Transverse colon (tissue), 4 donors: ENCODE results near the gene CACNA1A. TPM values are rescaled to one million over a fixed set of nuclear protein-coding genes. Genes with fewer than 3 reads are reported as not detected.

Experiments used
- DNase-seq: peaks from one replicate; pipeline ENCODE4 v3.0.0-alpha.2; 2019
- H3K27ac ChIP-seq, 4 donors: fragments of 200-600 bp; sonication (generic); 2 replicates each; pipeline ENCODE4 v1.5.1; 2016 to 2018; ENCODE audit warnings: inconsistent platforms in 4 of 4
- H3K27me3 ChIP-seq: fragments of 200-600 bp; sonication (generic); 2 replicates; pipeline ENCODE4 v1.5.1; 2017; ENCODE audit warnings: inconsistent platforms
- H3K36me3 ChIP-seq, 4 donors: fragments of 200-600 bp; sonication (generic); 2 replicates each; pipeline ENCODE4 v1.5.1; 2017 to 2019; ENCODE audit warnings: inconsistent platforms in 4 of 4
- H3K4me1 ChIP-seq, 4 donors: fragments of 200-600 bp; sonication (generic); 2 replicates each; pipeline ENCODE4 v1.5.1; 2017 to 2020; ENCODE audit warnings: inconsistent platforms in 4 of 4
- H3K4me3 ChIP-seq, 4 donors: fragments of 200-600 bp; sonication (generic); 1 replicate in 1 of 4; 2 replicates in 3 of 4; pipeline versions ENCODE4 v1.5.1 to v1.6.1; 2017 to 2019; ENCODE audit warnings: inconsistent platforms in 4 of 4
- H3K9me3 ChIP-seq, 2 donors: fragments of 200-600 bp; sonication (generic); 2 replicates each; pipeline ENCODE4 v1.5.1; 2017 to 2019; ENCODE audit warnings: inconsistent platforms in 2 of 2
- EP300 ChIP-seq: sonication (generic); formaldehyde crosslinking; IDR thresholded peaks from one replicate; pipeline ENCODE4 v1.6.1; 2017; ENCODE audit warnings: antibody characterized with exemption, low read depth
- POLR2A ChIP-seq: fragments of 450-650 bp; IDR thresholded peaks from one replicate; pipeline ENCODE4 v1.6.1; 2016; ENCODE audit warnings: antibody characterized with exemption, mild to moderate bottlenecking, moderate library complexity
- POLR2AphosphoS5 ChIP-seq, 3 donors: sonication (generic); formaldehyde crosslinking; IDR thresholded peaks; one replicate each; pipeline ENCODE4 v1.6.1; 2016; ENCODE audit warnings: antibody characterized with exemption in 3 of 3
- WGBS, 2 donors: methylation state at CpG; one replicate each; pipeline ENCODE4 v1.1.5; 2018; ENCODE audit warnings: low coverage in 1 of 2; 5-methylcytosine and 5-hydroxymethylcytosine counted together
- in situ Hi-C, 4 donors: fragments of 200-750 bp; cut with MboI; loops; one replicate each; pipeline versions ENCODE4 v1.15.0 to v1.15.1; 2017; ENCODE audit warnings: low sequenced_read_pairs in 3 of 4, low pct_ligation_motif_present in 1 of 4, low pct_unique_long_range_greater_than_20kb in 1 of 4
- intact Hi-C: fragments of 100-400 bp; cut with DNase I; formaldehyde crosslinking; loops from one replicate; pipeline ENCODE4 v1.15.1; 2023; ENCODE audit warnings: low total_unique reads
- total RNA-seq, 4 donors: library from RNA; depleted of rRNA; stranded (reverse); fragments of >200 nt; gene quantifications; one replicate each; pipeline ENCODE4 v1.1.0, GENCODE V29; 2016
- TF ChIP-seq, protein P1 (sequence below), 5 experiments: fragments of 200-600 bp in 3 of 5; fragments of 450-650 bp in 2 of 5; sonication (generic) in 3 of 5; IDR thresholded peaks; 1 replicate in 2 of 5; 2 replicates in 3 of 5; pipeline ENCODE4 v1.5.1; 2016 to 2017; ENCODE audit warnings: antibody characterized with exemption in 5 of 5, inconsistent platforms in 3 of 5, mild to moderate bottlenecking in 2 of 5, moderate library complexity in 1 of 5

Gene CACNA1A
- total RNA-seq, 4 donors from 2014 or later: 2.9 to 15.7 (median 5.2) TPM

DNA sequence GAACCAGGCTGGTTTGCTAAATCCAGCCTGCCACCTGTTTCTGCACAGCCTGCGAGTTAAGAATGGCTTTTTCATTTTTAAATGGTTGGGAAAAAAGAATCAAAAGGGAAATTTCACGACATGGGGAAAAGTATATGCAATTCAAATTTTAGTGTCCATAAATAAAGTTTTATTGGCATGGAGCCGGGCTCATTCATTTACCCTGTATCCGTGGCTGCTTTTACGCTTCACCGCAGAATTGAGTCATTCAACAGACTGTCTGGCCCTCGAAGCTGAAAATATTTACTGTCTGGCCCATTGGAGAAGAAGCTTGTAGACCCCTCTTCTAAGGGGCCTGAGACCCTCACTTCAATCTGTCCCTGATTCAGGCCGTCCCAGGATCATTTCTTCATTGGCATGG, 329.9 kb downstream of the CACNA1A start:
- in situ Hi-C loops (no loop called here), intact Hi-C loops (no loop called here)
- H3K27ac ChIP-seq: no peak overlapping the region
- no peaks in the 10 kb centered on the region for H3K27me3 ChIP-seq
- no peaks in the 10 kb centered on the region for H3K36me3 ChIP-seq
- TF ChIP-seq, protein P1, sequence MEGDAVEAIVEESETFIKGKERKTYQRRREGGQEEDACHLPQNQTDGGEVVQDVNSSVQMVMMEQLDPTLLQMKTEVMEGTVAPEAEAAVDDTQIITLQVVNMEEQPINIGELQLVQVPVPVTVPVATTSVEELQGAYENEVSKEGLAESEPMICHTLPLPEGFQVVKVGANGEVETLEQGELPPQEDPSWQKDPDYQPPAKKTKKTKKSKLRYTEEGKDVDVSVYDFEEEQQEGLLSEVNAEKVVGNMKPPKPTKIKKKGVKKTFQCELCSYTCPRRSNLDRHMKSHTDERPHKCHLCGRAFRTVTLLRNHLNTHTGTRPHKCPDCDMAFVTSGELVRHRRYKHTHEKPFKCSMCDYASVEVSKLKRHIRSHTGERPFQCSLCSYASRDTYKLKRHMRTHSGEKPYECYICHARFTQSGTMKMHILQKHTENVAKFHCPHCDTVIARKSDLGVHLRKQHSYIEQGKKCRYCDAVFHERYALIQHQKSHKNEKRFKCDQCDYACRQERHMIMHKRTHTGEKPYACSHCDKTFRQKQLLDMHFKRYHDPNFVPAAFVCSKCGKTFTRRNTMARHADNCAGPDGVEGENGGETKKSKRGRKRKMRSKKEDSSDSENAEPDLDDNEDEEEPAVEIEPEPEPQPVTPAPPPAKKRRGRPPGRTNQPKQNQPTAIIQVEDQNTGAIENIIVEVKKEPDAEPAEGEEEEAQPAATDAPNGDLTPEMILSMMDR (IDR thresholded peaks at IDR 0.05): no peak
- TF ChIP-seq EP300 (no peak), POLR2A (no peak), POLR2AphosphoS5 (IDR thresholded peaks at IDR 0.05) (no peak)
- H3K4me1 ChIP-seq: peaks cover 9 to 28% (median 15%) of the 10 kb centered on the region in 4 donors
- H3K4me3 ChIP-seq: no peak overlapping the region
- no peaks in the 10 kb centered on the region for H3K9me3 ChIP-seq
- no peak for DNase-seq
- 21 to 52% methylated on average over 2 to 8 of the region's 8 CpGs for WGBS, 2 donors

DNA sequence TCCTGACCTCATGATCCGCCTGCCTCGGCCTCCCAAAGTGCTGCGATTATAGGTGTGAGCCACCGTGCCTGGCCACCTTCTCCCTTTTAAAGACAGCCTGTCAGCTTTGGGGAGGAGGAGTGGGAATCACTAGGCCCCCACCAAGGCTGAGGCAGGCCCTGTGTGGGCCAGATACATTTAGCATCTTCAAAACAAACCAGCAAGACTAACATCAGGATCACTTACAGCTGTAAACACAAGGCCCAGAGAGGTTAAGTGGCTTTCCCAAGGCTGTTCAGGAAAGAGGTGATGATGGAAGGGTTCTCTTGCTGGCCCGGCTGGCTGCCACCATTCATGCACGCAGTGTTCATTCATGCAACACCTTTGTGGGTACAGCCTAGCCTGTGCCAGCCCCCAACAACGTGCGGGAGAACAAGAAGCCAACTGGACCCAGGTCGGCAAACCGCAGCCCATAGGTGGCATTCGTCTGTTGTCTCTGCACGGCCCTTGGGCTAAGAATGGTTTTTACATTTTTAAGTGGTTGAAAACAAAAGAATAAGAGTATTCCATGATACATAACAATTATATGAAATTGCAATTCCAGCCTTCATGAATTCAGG, 333.0 kb downstream of the CACNA1A start:
- 84 to 100% methylated on average over 1 to 12 of the region's 12 CpGs for WGBS, 2 donors
- Histone ChIP-seq H3K27me3 (no peaks in the 10 kb centered on the region), H3K4me3 (no peak overlapping the region), H3K9me3 (no peaks in the 10 kb centered on the region), H3K27ac (peak overlapping the region; percentile 59 to 78 (median 70)), H3K36me3 (no peaks in the 10 kb centered on the region), H3K4me1 (peaks cover 8 to 45% (median 24%) of the 10 kb centered on the region in 4 donors)
- in situ Hi-C loops: no loop called here
- TF ChIP-seq EP300: no peak
- intact Hi-C loops: no loop called here
- DNase-seq: no peak

- peaks cover 8 to 47% (median 28%) of the 10 kb centered on the region in 4 donors for H3K4me1 ChIP-seq
- no peaks in the 10 kb centered on the region for H3K9me3 ChIP-seq
- DNase-seq: peak; percentile 85
- no peak for TF ChIP-seq EP300
- TF ChIP-seq POLR2AphosphoS5 (IDR thresholded peaks at IDR 0.05): peak in 2 of 3 donors; percentile 6 to 46
- TF ChIP-seq, protein P1 (IDR thresholded peaks at IDR 0.05): no peak
- no peak for TF ChIP-seq POLR2A
- in situ Hi-C loops: no loop called here
- peak overlapping the region; percentile 59 to 78 (median 70) for H3K27ac ChIP-seq
- no peaks in the 10 kb centered on the region for H3K36me3 ChIP-seq
- H3K4me3 ChIP-seq: no peak overlapping the region
- intact Hi-C loops: no loop called here
- no peaks in the 10 kb centered on the region for H3K27me3 ChIP-seq
- 34 to 50% methylated on average over 9 to 18 of the region's 18 CpGs for WGBS, 2 donors
Observed at GRCh38 chr19:13172346-13173138, 333.7 kb downstream of the CACNA1A start.

GRCh38 chr19:13171146-13171545, 335.1 kb downstream of the CACNA1A start:
- Histone ChIP-seq H3K9me3 (no peaks in the 10 kb centered on the region), H3K4me1 (peaks cover 13 to 60% (median 40%) of the 10 kb centered on the region in 4 donors), H3K4me3 (no peak overlapping the region), H3K36me3 (no peaks in the 10 kb centered on the region), H3K27me3 (no peaks in the 10 kb centered on the region), H3K27ac (no peak overlapping the region)
- no peak for TF ChIP-seq POLR2A
- TF ChIP-seq EP300: no peak
- TF ChIP-seq, protein P1 (IDR thresholded peaks at IDR 0.05): no peak
- no peak for TF ChIP-seq POLR2AphosphoS5 (IDR thresholded peaks at IDR 0.05)
- intact Hi-C loops (no loop called here), in situ Hi-C loops (no loop called here)
- DNase-seq: no peak
- WGBS, 2 donors: 90 to 91% methylated on average over 7 of the region's 7 CpGs
